ENCODE results near the gene CCDC171.
"Not testable (repeated sequence)": the region's sequence is repeated elsewhere in the genome, so short reads cannot be mapped to it uniquely, and the experiment has no call there.

CCDC171 gene

GRCh38 chr9:15761551-15761950, 208.7 kb downstream of the CCDC171 start:
- DNase-seq (ENCODE audit: low read depth, low spot score) = no peak

- DNase-seq (ENCODE audit: low read depth, low spot score) = no peak
Measured at GRCh38 chr9:15763371-15763770, 210.5 kb downstream of the CCDC171 start.

GRCh38 chr9:15764131-15764530, 211.3 kb downstream of the CCDC171 start:
- no peak for DNase-seq (ENCODE audit: low read depth, low spot score)

- DNase-seq (ENCODE audit: low read depth, low spot score) = no peak
Measured at GRCh38 chr9:15769547-15769946, 216.7 kb downstream of the CCDC171 start.

- DNase-seq (ENCODE audit: low read depth, low spot score) = no peak
Measured at GRCh38 chr9:15778861-15779260, 226.0 kb downstream of the CCDC171 start.

GRCh38 chr9:15782106-15782505, 229.3 kb downstream of the CCDC171 start:
- no peak for DNase-seq (ENCODE audit: low read depth, low spot score)

GRCh38 chr9:15785584-15785983, 232.7 kb downstream of the CCDC171 start:
- no peak for DNase-seq (ENCODE audit: low read depth, low spot score)

GRCh38 chr9:15786616-15787015, 233.8 kb downstream of the CCDC171 start:
- DNase-seq (ENCODE audit: low read depth, low spot score) = peak; percentile 8

- not testable (repeated sequence) for DNase-seq (ENCODE audit: low read depth, low spot score)
Measured at GRCh38 chr9:15810219-15810899, 257.5 kb downstream of the CCDC171 start.

GRCh38 chr9:15813076-15813475, 260.2 kb downstream of the CCDC171 start:
- DNase-seq (ENCODE audit: low read depth, low spot score) = no peak

GRCh38 chr9:15824310-15824709, 271.5 kb downstream of the CCDC171 start:
- no peak for DNase-seq (ENCODE audit: low read depth, low spot score)

- DNase-seq (ENCODE audit: low read depth, low spot score) = no peak
Measured at GRCh38 chr9:15831384-15831783, 278.5 kb downstream of the CCDC171 start.

GRCh38 chr9:15834541-15834940, 281.7 kb downstream of the CCDC171 start:
- no peak for DNase-seq (ENCODE audit: low read depth, low spot score)

GRCh38 chr9:15837079-15837679, 284.3 kb downstream of the CCDC171 start:
- peak; percentile 6 for DNase-seq (ENCODE audit: low read depth, low spot score)

GRCh38 chr9:15842051-15842450, 289.2 kb downstream of the CCDC171 start:
- no peak for DNase-seq (ENCODE audit: low read depth, low spot score)

- no peak for DNase-seq (ENCODE audit: low read depth, low spot score)
Measured at GRCh38 chr9:15843316-15843715, 290.5 kb downstream of the CCDC171 start.

GRCh38 chr9:15843931-15844330, 291.1 kb downstream of the CCDC171 start:
- no peak for DNase-seq (ENCODE audit: low read depth, low spot score)

- DNase-seq (ENCODE audit: low read depth, low spot score) = no peak
Measured at GRCh38 chr9:15846611-15847010, 293.8 kb downstream of the CCDC171 start.

GRCh38 chr9:15849871-15850270, 297.0 kb downstream of the CCDC171 start:
- no peak for DNase-seq (ENCODE audit: low read depth, low spot score)

- no peak for DNase-seq (ENCODE audit: low read depth, low spot score)
Measured at GRCh38 chr9:15851766-15852165, 298.9 kb downstream of the CCDC171 start.

- DNase-seq (ENCODE audit: low read depth, low spot score) = no peak
Measured at GRCh38 chr9:15856591-15856990, 303.7 kb downstream of the CCDC171 start.

GRCh38 chr9:15867334-15867733, 314.5 kb downstream of the CCDC171 start:
- DNase-seq (ENCODE audit: low read depth, low spot score) = no peak

GRCh38 chr9:15867988-15868387, 315.1 kb downstream of the CCDC171 start:
- no peak for DNase-seq (ENCODE audit: low read depth, low spot score)

Data from ELF-1 (cell line).